HepG2 (cell line): ENCODE measurements around the gene DNAJC10. TPM values are rescaled to one million over a fixed set of nuclear protein-coding genes. Genes with fewer than 3 reads are reported as not detected.
"Not testable (repeated sequence)": the region's sequence is repeated elsewhere in the genome, so short reads cannot be mapped to it uniquely, and the experiment has no call there.

Source experiments
- ATAC-seq: fragments of 200-7000 bp; cut with Tn5 transposase; 3 replicates; pipeline ENCODE4 v1.9.1; 2020; ENCODE audit warnings: mild to moderate bottlenecking, moderate library complexity
- BruUV-seq: library from RNA; stranded (reverse); fragments of 400-500 nt; replicated peaks from 2 replicates; lab custom pipeline; 2021; lab: Mats Ljungman, UMichigan
- CTCF ChIA-PET: fragments of 300-600 bp; formaldehyde crosslinking; extraction: SDS; loops from one replicate; lab custom pipeline; 2021; ENCODE audit warnings: low total read pairs, inconsistent platforms, low intra/inter-chr PET ratio; lab: Yijun Ruan, JAX
- POLR2A ChIA-PET: fragments of 350-600 bp; sonication (Branson Sonifier 250); formaldehyde crosslinking; loops from one replicate; lab custom pipeline; 2020; ENCODE audit warnings: antibody characterized with exemption, inconsistent platforms; lab: Yijun Ruan, JAX
- DNase-seq: peaks from one replicate; pipeline ENCODE4 v3.0.0-alpha.2; 2015; ENCODE audit warnings: low spot score
- FAIRE-seq: peaks from 3 replicates; lab custom pipeline; 2011; peaks lifted over from hg19 to GRCh38; lab: Jason Lieb, UNC
- H2AFZ ChIP-seq: one replicate; pipeline ENCODE4 v1.6.1; 2011; ENCODE audit warnings: low read length, inconsistent platforms
- H3K27ac ChIP-seq: fragments of 300-600 bp; 3 replicates; pipeline ENCODE4 v1.8.0; 2011; ENCODE audit warnings: mixed run types, mild to moderate bottlenecking, mixed read lengths, low read length, inconsistent platforms; ENCODE audit not compliant: insufficient read depth; ENCODE audit errors: extremely low read length
- H3K27me3 ChIP-seq, 2 experiments: fragments of 200-600 bp in 1 of 2; 2 replicates in 1 of 2; 3 replicates in 1 of 2; pipeline versions ENCODE4 v1.6.0 to v1.8.0; 2011; ENCODE audit warnings: low read length in 2 of 2, mild to moderate bottlenecking in 2 of 2, moderate library complexity in 2 of 2, inconsistent platforms in 1 of 2; ENCODE audit not compliant: insufficient read depth in 2 of 2, control insufficient read depth in 1 of 2
- H3K36me3 ChIP-seq, 2 experiments: fragments of 200-600 bp in 1 of 2; replicated peaks in 1 of 2; 2 replicates in 1 of 2; 3 replicates in 1 of 2; pipeline versions ENCODE4 v1.5.1 to v1.8.0; 2011; ENCODE audit warnings: low read length in 2 of 2, inconsistent platforms in 1 of 2; ENCODE audit not compliant: insufficient read depth in 2 of 2, control insufficient read depth in 1 of 2
- H3K4me1 ChIP-seq: 2 replicates; pipeline ENCODE4 v1.5.1; 2012; ENCODE audit warnings: low read length, inconsistent platforms; ENCODE audit not compliant: insufficient read depth
- H3K4me2 ChIP-seq: 2 replicates; pipeline ENCODE4 v1.6.0; 2011; ENCODE audit warnings: low read depth, low read length, inconsistent platforms
- H3K4me3 ChIP-seq, 3 experiments: fragments of 200-600 bp in 1 of 3; sonication (generic), shearing (Covaris generic) in 1 of 3; replicated peaks in 1 of 3; 2 replicates each; pipeline ENCODE4 v1.5.1; 2011 to 2016; ENCODE audit warnings: low read length in 3 of 3, inconsistent platforms in 2 of 3, low read depth in 2 of 3, mild to moderate bottlenecking in 2 of 3, control low read depth in 1 of 3, mixed read lengths in 1 of 3; ENCODE audit not compliant: insufficient read depth in 1 of 3
- H3K79me2 ChIP-seq: one replicate; pipeline ENCODE4 v1.6.1; 2011; ENCODE audit warnings: low read length, inconsistent platforms; ENCODE audit not compliant: insufficient read depth
- H3K9ac ChIP-seq: 2 replicates; pipeline ENCODE4 v1.6.0; 2011; ENCODE audit warnings: mild to moderate bottlenecking, low read depth, low read length, inconsistent platforms; ENCODE audit not compliant: insufficient read depth
- H3K9me3 ChIP-seq: 2 replicates; pipeline ENCODE4 v1.5.1; 2012; ENCODE audit warnings: mild to moderate bottlenecking, low read length
- H4K20me1 ChIP-seq: 2 replicates; pipeline ENCODE4 v1.6.0; 2011; ENCODE audit warnings: inconsistent platforms, mild to moderate bottlenecking, low read length, moderate library complexity; ENCODE audit not compliant: insufficient read depth
- NFE2L2 ChIP-seq: fragments of 150-350 bp; IDR thresholded peaks from 2 replicates; pipeline ENCODE4 v1.6.1; 2014; ENCODE audit warnings: low read length
- ZNF121 ChIP-seq: sonication (generic); formaldehyde crosslinking; IDR thresholded peaks from 2 replicates; pipeline ENCODE4 v1.5.0; 2020; ENCODE audit warnings: mild to moderate bottlenecking, missing genetic modification reagents
- ZNF891 ChIP-seq: sonication (generic); formaldehyde crosslinking; IDR thresholded peaks from 2 replicates; pipeline ENCODE4 v1.5.0; 2020; ENCODE audit warnings: mild to moderate bottlenecking, missing genetic modification reagents
- WGBS: methylation state at CpG from one replicate; pipeline ENCODE4 v1.1.6; 2017; ENCODE audit warnings: low lambda C conversion rate; 5-methylcytosine and 5-hydroxymethylcytosine counted together
- in situ Hi-C: cut with HindIII; loops from 2 replicates; pipeline ENCODE4 v1.10.0; 2017; ENCODE audit warnings: low pct_unique_long_range_greater_than_20kb; ENCODE audit not compliant: extremely low pct_ligation_motif_present
- intact Hi-C: fragments of 100-400 bp; cut with micrococcal nuclease; formaldehyde crosslinking; loops from one replicate; pipeline ENCODE4 v1.10.0; 2022; ENCODE audit not compliant: unreplicated experiment
- polyA plus RNA-seq, 8 experiments: library from polyadenylated mRNA; depleted of rRNA in 3 of 8; stranded (reverse) in 7 of 8; unstranded in 1 of 8; fragments of >200 nt; fragmentation: Illumina TruSeq in 4 of 8; extraction: Trizol in 4 of 8; gene quantifications; 2 replicates each; pipeline versions ENCODE4 v1.2.1 to v1.2.3, GENCODE V29; 2011 to 2016; ENCODE audit warnings: low read depth in 4 of 8, missing spikeins in 1 of 8, mixed read lengths in 1 of 8; ENCODE audit not compliant: insufficient read depth in 1 of 8
- total RNA-seq, 5 experiments: library from RNA; depleted of rRNA; stranded (reverse); fragments of >200 nt; fragmentation: Illumina TruSeq; extraction: Trizol; gene quantifications; 2 replicates each; pipeline ENCODE4 v1.2.3, GENCODE V29; 2016; ENCODE audit warnings: low read depth in 1 of 5

The DNAJC10 gene
- total and polyA plus RNA-seq, 2 of the 13 experiments (the other 11 are each of a cell fraction or from before 2014, with no cell fraction given): 44.1 to 178 TPM

- Histone ChIP-seq H3K4me1 (peaks cover 31% of the 10 kb centered on the region), H3K36me3 (peaks cover 0 to 5% of the 10 kb centered on the region in 2 experiments; a peak in 2 of 5 replicates), H3K4me2 (no peak overlapping the region), H3K9me3 (no peaks in the 10 kb centered on the region), H3K79me2 (peaks cover 20% of the 10 kb centered on the region), H4K20me1 (no peaks in the 10 kb centered on the region), H3K27ac (no peak overlapping the region), H3K27me3 (no peaks in the 10 kb centered on the region; a peak in 1 of 5 replicates)
- BruUV-seq: no TSS peak
- no peak for ATAC-seq
- in situ Hi-C loops (no loop called here), intact Hi-C loops (loop anchor here (10.0 kb wide), 1 partner anchor 824 kb away; the partner anchor contains the start of gene ITPRID2)
- 92% methylated on average over 4 of the region's 4 CpGs for WGBS
- DNase-seq: no peak
- FAIRE-seq: no peak
- CTCF ChIA-PET: no interaction called here
- POLR2A ChIA-PET: no interaction called here
- TF ChIP-seq NFE2L2: peak; percentile 18; the same call in 1 of the 2 replicates
- TF ChIP-seq ZNF891 (CRISPR knock-in tag): no peak
- TF ChIP-seq, all 625 proteins: peak for 1
- H3K9ac ChIP-seq: no peak overlapping the region
- H3K4me3 ChIP-seq: no peak overlapping the region
- no peak overlapping the region for H2AFZ ChIP-seq
Measured at GRCh38 chr2:182718459-182718858, 2.4 kb downstream of the DNAJC10 start.

- POLR2A ChIA-PET, H3K4me2 ChIP-seq, DNase-seq, H3K27ac ChIP-seq, H4K20me1 ChIP-seq, H3K4me3 ChIP-seq, BruUV-seq, ATAC-seq, CTCF ChIA-PET, in situ Hi-C loops, H2AFZ ChIP-seq, H3K36me3 ChIP-seq: not testable (repeated sequence)
- H3K4me1 ChIP-seq: peaks cover 35% of the 10 kb centered on the region
- TF ChIP-seq ZNF121 (CRISPR knock-in tag): 0 out of 2 replicates have a peak, but pooled peaks have one; percentile 13
- TF ChIP-seq, all 625 proteins: peak for 1; not testable (repeated sequence) for 624
- H3K79me2 ChIP-seq: peaks cover 20% of the 10 kb centered on the region
- FAIRE-seq, H3K9me3 ChIP-seq, H3K27me3 ChIP-seq, H3K9ac ChIP-seq: not testable (repeated sequence)
- intact Hi-C loops: loop anchor here (10.0 kb wide), 1 partner anchor 824 kb away; the partner anchor contains the start of gene ITPRID2
- WGBS: 96% methylated on average over 8 of the region's 8 CpGs
Measured at GRCh38 chr2:182719116-182719515, 3.1 kb downstream of the DNAJC10 start.
